Ishikawa (cell line): ENCODE results near the gene ACE2.

Experiments used
- CEBPB ChIP-seq: IDR thresholded peaks from 2 replicates; pipeline ENCODE4 v1.6.1; 2012
- CREB1 ChIP-seq: IDR thresholded peaks from 2 replicates; pipeline ENCODE4 v1.6.1; 2012; ENCODE audit warnings: low read depth
- EGR1 ChIP-seq: IDR thresholded peaks from 2 replicates; pipeline ENCODE4 v1.6.1; 2012
- EP300 ChIP-seq: IDR thresholded peaks from 2 replicates; pipeline ENCODE4 v1.6.1; 2012; ENCODE audit warnings: borderline replicate concordance
- FOXM1 ChIP-seq: IDR thresholded peaks from 2 replicates; pipeline ENCODE4 v1.6.1; 2012; ENCODE audit warnings: low read depth, borderline replicate concordance
- NFIC ChIP-seq: IDR thresholded peaks from 2 replicates; pipeline ENCODE4 v1.6.1; 2012
- RAD21 ChIP-seq: IDR thresholded peaks from 2 replicates; pipeline ENCODE4 v1.6.1; 2012; ENCODE audit warnings: low read depth
- TAF1 ChIP-seq: IDR thresholded peaks from 2 replicates; pipeline ENCODE4 v1.6.1; 2012; ENCODE audit warnings: low read depth, mild to moderate bottlenecking
- TCF12 ChIP-seq: IDR thresholded peaks from 2 replicates; pipeline ENCODE4 v1.6.1; 2012; ENCODE audit warnings: low read depth
- TEAD4 ChIP-seq: IDR thresholded peaks from 2 replicates; pipeline ENCODE4 v1.6.1; 2012
- YY1 ChIP-seq: IDR thresholded peaks from 2 replicates; pipeline ENCODE4 v1.6.1; 2012; ENCODE audit warnings: low read depth
- ZBTB7A ChIP-seq: IDR thresholded peaks from 2 replicates; pipeline ENCODE4 v1.6.1; 2012; ENCODE audit warnings: low read depth
- TF ChIP-seq, protein P1 (sequence below): IDR thresholded peaks from 2 replicates; pipeline ENCODE4 v1.6.1; 2012
- TF ChIP-seq, protein P2 (sequence below): IDR thresholded peaks from 2 replicates; pipeline ENCODE4 v1.6.1; 2012; ENCODE audit warnings: low read depth, mild to moderate bottlenecking
- TF ChIP-seq, protein P3 (sequence below): IDR thresholded peaks from 2 replicates; pipeline ENCODE4 v1.6.1; 2012

ACE2 gene

DNA sequence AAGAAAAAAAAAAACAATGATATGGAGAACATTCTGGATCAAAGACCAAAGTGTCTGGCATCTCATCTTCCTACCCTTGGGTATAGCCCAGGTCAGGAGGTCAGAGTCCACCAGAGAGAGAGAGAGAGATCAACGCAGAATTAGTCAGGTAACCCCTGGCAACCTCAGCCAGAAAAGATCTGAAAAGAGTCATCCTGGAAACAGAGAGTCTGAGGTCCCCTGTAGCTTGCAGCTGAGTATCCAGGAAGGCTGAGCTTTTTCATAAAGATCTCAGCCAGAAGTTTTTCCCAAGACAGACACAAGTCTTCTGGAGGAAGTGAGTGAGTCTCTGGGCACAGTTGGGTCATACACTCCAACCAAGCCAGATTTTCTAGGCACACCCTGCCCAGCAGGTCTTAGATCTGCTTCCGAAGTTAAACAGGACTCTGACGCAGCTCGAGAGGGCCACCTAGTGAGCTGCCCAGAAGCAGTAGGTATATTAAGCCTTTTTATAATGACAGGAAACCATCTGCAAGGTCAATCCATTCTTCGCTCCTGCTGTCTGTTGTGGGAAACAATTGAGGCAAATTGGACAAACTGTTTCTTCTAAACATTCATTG is 35.7 kb downstream of the ACE2 start:
- TF ChIP-seq TAF1, result no peak
- TF ChIP-seq CREB1, result no peak
- TF ChIP-seq RAD21, result peak; percentile 84
- TF ChIP-seq TEAD4, result no peak
- TF ChIP-seq FOXM1, result no peak
- TF ChIP-seq ZBTB7A, result no peak

DNA sequence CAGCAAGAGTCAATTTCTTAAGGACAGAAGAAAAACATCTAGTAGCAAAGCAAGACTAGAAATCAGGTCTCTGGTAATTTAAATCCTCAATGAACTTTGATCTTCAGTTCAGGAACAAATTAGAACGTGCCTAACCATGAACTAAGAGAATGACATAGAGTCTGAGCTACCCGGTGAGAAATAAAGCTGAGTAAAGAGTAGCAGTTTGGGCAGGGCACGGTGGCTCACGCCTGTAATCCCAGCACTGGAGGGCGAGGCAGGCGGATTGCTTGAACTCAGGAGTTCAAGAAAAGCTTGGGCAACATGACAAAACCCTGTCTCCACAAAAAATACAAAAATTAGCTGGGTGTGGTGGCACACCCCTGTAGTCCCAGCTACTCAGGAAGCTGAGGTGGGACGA is 37.7 kb downstream of the ACE2 start:
- TF ChIP-seq TEAD4, result no peak
- TF ChIP-seq RAD21, result no peak
- TF ChIP-seq NFIC, result no peak
- TF ChIP-seq TCF12, result no peak
- TF ChIP-seq TAF1, result no peak
- no peak for TF ChIP-seq FOXM1

DNA sequence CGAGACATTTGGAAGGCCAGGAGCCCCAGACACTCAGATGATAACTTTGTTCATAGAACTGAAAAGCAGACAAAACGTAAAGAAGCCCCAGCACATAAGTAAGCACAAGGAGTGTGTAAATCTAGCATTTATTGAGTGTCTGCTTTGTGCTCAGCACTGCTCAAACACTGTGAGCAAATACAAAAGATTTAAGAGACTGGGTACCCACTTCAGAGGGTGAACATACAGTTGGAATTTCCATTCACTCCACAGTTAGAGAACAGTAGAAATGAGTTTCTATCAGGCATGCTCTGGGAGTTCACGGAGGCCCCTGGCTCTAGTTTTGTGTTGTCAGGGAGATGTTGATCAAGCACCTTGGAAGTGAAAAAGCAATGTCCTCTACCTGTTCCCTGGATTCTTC is 39.8 kb downstream of the ACE2 start:
- TF ChIP-seq RAD21, result no peak
- no peak for TF ChIP-seq EGR1
- no peak for TF ChIP-seq YY1
- no peak for TF ChIP-seq CREB1
- TF ChIP-seq, protein P1, sequence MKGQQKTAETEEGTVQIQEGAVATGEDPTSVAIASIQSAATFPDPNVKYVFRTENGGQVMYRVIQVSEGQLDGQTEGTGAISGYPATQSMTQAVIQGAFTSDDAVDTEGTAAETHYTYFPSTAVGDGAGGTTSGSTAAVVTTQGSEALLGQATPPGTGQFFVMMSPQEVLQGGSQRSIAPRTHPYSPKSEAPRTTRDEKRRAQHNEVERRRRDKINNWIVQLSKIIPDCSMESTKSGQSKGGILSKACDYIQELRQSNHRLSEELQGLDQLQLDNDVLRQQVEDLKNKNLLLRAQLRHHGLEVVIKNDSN, result no peak
- TF ChIP-seq, protein P2, sequence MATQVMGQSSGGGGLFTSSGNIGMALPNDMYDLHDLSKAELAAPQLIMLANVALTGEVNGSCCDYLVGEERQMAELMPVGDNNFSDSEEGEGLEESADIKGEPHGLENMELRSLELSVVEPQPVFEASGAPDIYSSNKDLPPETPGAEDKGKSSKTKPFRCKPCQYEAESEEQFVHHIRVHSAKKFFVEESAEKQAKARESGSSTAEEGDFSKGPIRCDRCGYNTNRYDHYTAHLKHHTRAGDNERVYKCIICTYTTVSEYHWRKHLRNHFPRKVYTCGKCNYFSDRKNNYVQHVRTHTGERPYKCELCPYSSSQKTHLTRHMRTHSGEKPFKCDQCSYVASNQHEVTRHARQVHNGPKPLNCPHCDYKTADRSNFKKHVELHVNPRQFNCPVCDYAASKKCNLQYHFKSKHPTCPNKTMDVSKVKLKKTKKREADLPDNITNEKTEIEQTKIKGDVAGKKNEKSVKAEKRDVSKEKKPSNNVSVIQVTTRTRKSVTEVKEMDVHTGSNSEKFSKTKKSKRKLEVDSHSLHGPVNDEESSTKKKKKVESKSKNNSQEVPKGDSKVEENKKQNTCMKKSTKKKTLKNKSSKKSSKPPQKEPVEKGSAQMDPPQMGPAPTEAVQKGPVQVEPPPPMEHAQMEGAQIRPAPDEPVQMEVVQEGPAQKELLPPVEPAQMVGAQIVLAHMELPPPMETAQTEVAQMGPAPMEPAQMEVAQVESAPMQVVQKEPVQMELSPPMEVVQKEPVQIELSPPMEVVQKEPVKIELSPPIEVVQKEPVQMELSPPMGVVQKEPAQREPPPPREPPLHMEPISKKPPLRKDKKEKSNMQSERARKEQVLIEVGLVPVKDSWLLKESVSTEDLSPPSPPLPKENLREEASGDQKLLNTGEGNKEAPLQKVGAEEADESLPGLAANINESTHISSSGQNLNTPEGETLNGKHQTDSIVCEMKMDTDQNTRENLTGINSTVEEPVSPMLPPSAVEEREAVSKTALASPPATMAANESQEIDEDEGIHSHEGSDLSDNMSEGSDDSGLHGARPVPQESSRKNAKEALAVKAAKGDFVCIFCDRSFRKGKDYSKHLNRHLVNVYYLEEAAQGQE, result no peak
- no peak for TF ChIP-seq NFIC
- TF ChIP-seq, protein P3, sequence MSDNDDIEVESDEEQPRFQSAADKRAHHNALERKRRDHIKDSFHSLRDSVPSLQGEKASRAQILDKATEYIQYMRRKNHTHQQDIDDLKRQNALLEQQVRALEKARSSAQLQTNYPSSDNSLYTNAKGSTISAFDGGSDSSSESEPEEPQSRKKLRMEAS, result no peak
- TF ChIP-seq TCF12, result no peak
- TF ChIP-seq TAF1, result no peak
- no peak for TF ChIP-seq FOXM1
- TF ChIP-seq ZBTB7A, result no peak
- no peak for TF ChIP-seq CEBPB
- no peak for TF ChIP-seq TEAD4
- TF ChIP-seq EP300, result no peak

DNA sequence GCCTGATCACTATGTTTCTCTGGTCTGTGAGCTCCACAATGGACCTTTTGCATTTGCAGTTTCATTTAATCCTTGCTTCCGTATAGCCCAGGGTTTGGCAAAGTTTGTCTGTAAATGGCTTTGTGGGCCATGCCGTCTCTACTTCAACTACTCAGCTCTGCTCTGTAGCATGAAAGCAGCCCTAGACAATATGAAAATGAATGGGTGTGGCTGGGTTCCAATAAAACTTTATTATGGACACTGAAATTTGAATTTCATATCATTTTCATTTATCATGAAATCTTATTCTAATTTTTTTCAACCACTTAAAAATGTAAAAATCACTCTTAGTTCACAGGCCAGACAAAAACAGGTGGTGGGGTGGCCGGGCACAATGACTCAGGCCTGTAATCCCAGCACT is 41.5 kb downstream of the ACE2 start:
- no peak for TF ChIP-seq TCF12
- TF ChIP-seq CEBPB, result no peak
- TF ChIP-seq, protein P2, result no peak
- no peak for TF ChIP-seq FOXM1
- TF ChIP-seq CREB1, result no peak
- TF ChIP-seq, protein P3, result no peak
- TF ChIP-seq, protein P1, result no peak
- TF ChIP-seq EGR1, result no peak
- no peak for TF ChIP-seq ZBTB7A
- TF ChIP-seq YY1, result no peak
- TF ChIP-seq EP300, result no peak
- no peak for TF ChIP-seq TEAD4
- TF ChIP-seq RAD21, result no peak
- TF ChIP-seq NFIC, result no peak
- TF ChIP-seq TAF1, result no peak

DNA sequence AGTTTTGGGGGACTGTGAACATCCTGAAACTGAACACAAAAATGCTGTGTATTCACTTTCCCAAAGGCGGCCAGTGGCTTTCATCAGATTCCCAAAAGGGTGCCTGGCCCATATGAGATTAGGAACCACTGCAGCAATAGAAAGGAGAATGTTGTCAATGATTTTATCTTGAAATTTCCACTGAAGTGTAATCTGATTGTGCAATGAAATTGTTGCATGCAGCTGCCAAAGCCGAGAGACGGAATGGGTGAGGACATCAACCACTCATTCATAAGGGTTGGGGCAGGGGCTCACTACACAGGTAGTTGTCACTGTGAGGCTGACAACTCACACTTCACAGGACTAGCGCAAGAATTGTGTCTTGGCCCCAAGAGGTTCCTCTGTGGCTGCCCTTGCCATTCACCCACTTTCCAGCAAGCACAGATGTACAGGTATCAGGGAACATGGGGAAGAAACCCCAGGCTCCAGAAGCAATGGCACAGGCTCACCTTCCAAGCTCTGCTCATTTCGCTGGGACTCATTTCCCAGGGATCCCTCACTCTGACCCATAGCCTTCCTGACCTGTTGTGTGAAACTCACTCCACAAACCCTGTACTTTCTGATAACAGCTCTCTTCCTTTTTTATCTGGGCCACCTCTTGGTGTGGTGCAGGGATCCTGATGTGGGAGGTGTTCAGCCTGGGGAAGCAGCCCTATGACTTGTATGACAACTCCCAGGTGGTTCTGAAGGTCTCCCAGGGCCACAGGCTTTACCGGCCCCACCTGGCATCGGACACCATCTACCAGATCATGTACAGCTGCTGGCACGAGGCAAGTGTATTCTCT is 51.4 kb downstream of the ACE2 start:
- TF ChIP-seq CREB1, result no peak
- no peak for TF ChIP-seq TEAD4
- TF ChIP-seq EP300, result no peak
- TF ChIP-seq FOXM1, result no peak
- no peak for TF ChIP-seq YY1
- TF ChIP-seq, protein P1, result no peak
- TF ChIP-seq, protein P2, result no peak
- TF ChIP-seq, protein P3, result no peak
- no peak for TF ChIP-seq ZBTB7A
